Gastroesophageal sphincter (tissue), 4 donors: ENCODE results near the gene CCDC136. TPM values are rescaled to one million over a fixed set of nuclear protein-coding genes. Genes with fewer than 3 reads are reported as not detected.

ENCODE experiments used
- ATAC-seq: fragments of 150-250 bp; one replicate; pipeline ENCODE4 v1.9.1; 2016; ENCODE audit warnings: mild to moderate bottlenecking, moderate library complexity
- H3K27ac ChIP-seq, 4 donors: fragments of 200-600 bp; sonication (generic) in 3 of 4; 1 replicate in 3 of 4; 2 replicates in 1 of 4; pipeline ENCODE4 v1.5.1; 2016 to 2019
- H3K27me3 ChIP-seq: fragments of 200-600 bp; sonication (generic); one replicate; pipeline ENCODE4 v1.5.1; 2019
- H3K36me3 ChIP-seq, 2 donors: fragments of 200-600 bp; sonication (generic); one replicate each; pipeline ENCODE4 v1.5.1; 2019; ENCODE audit warnings: control low read depth in 1 of 2
- H3K4me1 ChIP-seq, 3 donors: fragments of 200-600 bp; sonication (generic); 1 replicate in 2 of 3; 2 replicates in 1 of 3; pipeline ENCODE4 v1.5.1; 2016 to 2019; ENCODE audit warnings: control low read depth in 2 of 3
- H3K4me3 ChIP-seq, 2 donors: fragments of 200-600 bp; sonication (generic); one replicate each; pipeline ENCODE4 v1.5.1; 2019; ENCODE audit warnings: mild to moderate bottlenecking in 1 of 2, moderate library complexity in 1 of 2
- H3K9me3 ChIP-seq, 3 donors: fragments of 200-600 bp; sonication (generic); one replicate each; pipeline ENCODE4 v1.5.1; 2017 to 2019; ENCODE audit warnings: control low read depth in 2 of 3
- CTCF ChIP-seq, 4 experiments: fragments of 200-600 bp in 2 of 4; fragments of 450-650 bp in 2 of 4; sonication (generic) in 1 of 4; IDR thresholded peaks; one replicate each; pipeline ENCODE4 v1.5.1; 2017 to 2019; ENCODE audit warnings: antibody characterized with exemption in 4 of 4, mild to moderate bottlenecking in 2 of 4, moderate library complexity in 2 of 4
- EP300 ChIP-seq: sonication (generic); formaldehyde crosslinking; IDR thresholded peaks from one replicate; pipeline ENCODE4 v1.6.1; 2017; ENCODE audit warnings: antibody characterized with exemption, mild to moderate bottlenecking
- POLR2A ChIP-seq, 2 donors: fragments of 450-650 bp; IDR thresholded peaks; one replicate each; pipeline ENCODE4 v1.6.1; 2017; ENCODE audit warnings: antibody characterized with exemption in 2 of 2, mild to moderate bottlenecking in 2 of 2, moderate library complexity in 1 of 2
- POLR2AphosphoS5 ChIP-seq: sonication (generic); formaldehyde crosslinking; IDR thresholded peaks from one replicate; pipeline ENCODE4 v1.6.1; 2017; ENCODE audit warnings: antibody characterized with exemption
- WGBS, 2 donors: methylation state at CpG; one replicate each; pipeline ENCODE4 v1.1.5; 2018; ENCODE audit warnings: low coverage in 1 of 2; 5-methylcytosine and 5-hydroxymethylcytosine counted together
- total RNA-seq, 4 donors: library from RNA; depleted of rRNA; stranded (reverse); fragments of >200 nt; gene quantifications; one replicate each; pipeline ENCODE4 v1.1.0, GENCODE V29; 2016

CCDC136 gene
- total RNA-seq, 4 donors from 2014 or later = 14.5 to 46.9 (median 21.5) TPM

DNA sequence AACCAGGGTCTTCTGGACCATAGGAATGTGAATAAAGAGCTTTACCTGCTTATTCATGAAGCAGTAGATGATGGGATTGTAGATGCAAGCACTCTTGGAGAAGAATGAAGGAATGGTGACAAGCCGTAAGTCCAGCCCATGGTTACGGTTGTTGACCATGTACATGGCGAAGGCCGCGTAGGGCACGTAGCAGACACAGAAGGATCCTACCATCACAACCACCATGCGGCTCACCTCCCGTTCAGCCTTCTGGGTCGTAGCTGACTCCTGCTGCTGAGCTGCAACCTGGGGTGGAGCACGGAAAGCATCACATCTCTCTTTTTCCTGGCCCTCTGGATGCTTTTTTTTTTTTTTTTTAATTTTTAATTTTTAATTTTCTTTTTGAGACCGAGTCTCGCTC, 18.2 kb upstream of the CCDC136 start:
- Histone ChIP-seq H3K27me3 (no peaks in the 10 kb centered on the region), H3K36me3 (peaks cover 0 to 49% of the 10 kb centered on the region in 2 donors), H3K27ac (no peak overlapping the region), H3K9me3 (peaks cover 0 to 16% (median 0%) of the 10 kb centered on the region in 3 donors), H3K4me1 (no peaks in the 10 kb centered on the region), H3K4me3 (no peak overlapping the region)
- ATAC-seq = no peak
- no peak for TF ChIP-seq POLR2A (IDR thresholded peaks at IDR 0.05)
- TF ChIP-seq EP300 = no peak
- no peak for TF ChIP-seq CTCF (IDR thresholded peaks at IDR 0.05)
- TF ChIP-seq POLR2AphosphoS5 = no peak
- WGBS, 2 donors = 96 to 98% methylated on average over 9 to 10 of the region's 12 CpGs

DNA sequence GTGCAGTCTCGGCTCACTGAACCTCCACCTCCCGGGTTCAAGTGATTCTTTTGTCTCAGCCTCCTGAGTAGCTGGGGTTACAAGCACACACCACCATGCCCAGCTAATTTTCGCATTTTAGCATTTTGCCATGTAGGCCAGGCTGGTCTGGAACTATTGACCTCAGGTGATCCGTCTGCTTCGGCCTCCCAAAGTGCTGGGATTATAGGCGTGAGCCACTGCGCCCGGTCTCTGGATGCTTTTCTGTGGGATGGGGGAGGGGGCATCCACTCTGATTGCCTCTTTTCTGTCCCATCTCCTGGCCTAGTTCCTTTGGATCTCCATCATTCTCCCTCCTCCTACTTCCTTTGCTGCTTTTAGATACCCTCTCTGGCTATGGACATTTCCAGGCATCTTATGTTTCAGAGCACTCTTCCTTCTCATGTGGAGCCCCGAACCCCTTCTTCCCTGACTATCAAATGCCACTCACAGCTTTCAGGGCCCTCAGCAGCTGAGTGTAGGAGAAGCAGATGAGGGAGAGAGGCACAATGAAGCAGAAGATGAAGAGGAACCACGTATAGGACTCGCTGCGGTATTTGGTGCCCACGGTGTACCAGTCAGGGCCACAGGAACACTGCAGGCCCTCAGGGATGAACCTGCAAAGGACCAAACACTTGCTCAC, 17.6 kb upstream of the CCDC136 start:
- H3K27ac ChIP-seq = no peak overlapping the region
- ATAC-seq = no peak
- WGBS, 2 donors = 88% methylated on average over 9 of the region's 13 CpGs; no CpG with 5 or more reads in 1 of the 2 donors
- TF ChIP-seq POLR2A (IDR thresholded peaks at IDR 0.05) = no peak
- TF ChIP-seq EP300 = no peak
- peaks cover 0 to 44% of the 10 kb centered on the region in 2 donors for H3K36me3 ChIP-seq
- H3K9me3 ChIP-seq = peaks cover 0 to 18% (median 0%) of the 10 kb centered on the region in 3 donors
- H3K4me1 ChIP-seq = no peaks in the 10 kb centered on the region
- no peak overlapping the region for H3K4me3 ChIP-seq
- no peaks in the 10 kb centered on the region for H3K27me3 ChIP-seq

- Histone ChIP-seq H3K4me3 (no peak overlapping the region), H3K9me3 (peaks cover 0 to 18% (median 0%) of the 10 kb centered on the region in 3 donors), H3K27me3 (no peaks in the 10 kb centered on the region), H3K36me3 (peaks cover 0 to 36% of the 10 kb centered on the region in 2 donors), H3K27ac (no peak overlapping the region), H3K4me1 (no peaks in the 10 kb centered on the region)
- 100% methylated on average over 2 of the region's 7 CpGs; no CpG with 5 or more reads in 1 of the 2 donors for WGBS, 2 donors
- TF ChIP-seq EP300 (no peak), POLR2A (IDR thresholded peaks at IDR 0.05) (no peak), CTCF (IDR thresholded peaks at IDR 0.05) (no peak), POLR2AphosphoS5 (no peak)
- ATAC-seq = no peak
These were observed 16.8 kb upstream of the CCDC136 start for GRCh38 chr7:128774921-128775320.

GRCh38 chr7:128775744-128776474, 15.9 kb upstream of the CCDC136 start, which contains the start of gene OPN1SW:
TSS of gene OPN1SW (minus strand) at chr7:128775794. CDS start at chr7:128775781, 13 bp downstream.
- Histone ChIP-seq H3K4me1 (peaks cover 0 to 3% (median 0%) of the 10 kb centered on the region in 3 donors), H3K4me3 (no peak within 1 kb of the TSS), H3K36me3 (peaks cover 0 to 26% of the 10 kb centered on the region in 2 donors), H3K9me3 (peaks cover 0 to 18% (median 0%) of the 10 kb centered on the region in 3 donors), H3K27me3 (no peaks in the 10 kb centered on the region), H3K27ac (no peak within 1 kb of the TSS)
- WGBS, 2 donors = 69 to 100% methylated on average over 2 of the region's 4 CpGs
- TF ChIP-seq EP300 (no peak), POLR2AphosphoS5 (no peak)
- no peak for ATAC-seq

- H3K27ac ChIP-seq = peak overlapping the region in 2 of 4 donors; percentile 30 to 91
- TF ChIP-seq POLR2A (IDR thresholded peaks at IDR 0.05) = no peak
- TF ChIP-seq EP300 = no peak
- TF ChIP-seq POLR2AphosphoS5 = no peak
- no peak for TF ChIP-seq CTCF (IDR thresholded peaks at IDR 0.05)
- no peak for ATAC-seq
- no peaks in the 10 kb centered on the region for H3K27me3 ChIP-seq
- peaks cover 0 to 11% of the 10 kb centered on the region in 2 donors for H3K36me3 ChIP-seq
- H3K4me1 ChIP-seq = peaks cover 2 to 18% (median 6%) of the 10 kb centered on the region in 3 donors
- H3K9me3 ChIP-seq = peaks cover 0 to 18% (median 0%) of the 10 kb centered on the region in 3 donors
- H3K4me3 ChIP-seq = no peak overlapping the region
- 29 to 37% methylated on average over 5 of the region's 5 CpGs for WGBS, 2 donors
These were observed 14.3 kb upstream of the CCDC136 start for GRCh38 chr7:128777156-128778123.
